GM12892 (cell line): ENCODE measurements around the gene STK36.

Experiments
- DNase-seq: peaks from one replicate; pipeline ENCODE4 v3.0.0; 2011; ENCODE audit not compliant: insufficient read length
- FAIRE-seq: peaks from 2 replicates; lab custom pipeline; 2011; peaks lifted over from hg19 to GRCh38; lab: Jason Lieb, UNC
- POLR2A ChIP-seq: IDR thresholded peaks from 2 replicates; pipeline ENCODE4 v1.6.1; 2011; ENCODE audit warnings: low read depth, low read length, control low read depth
- POLR2AphosphoS5 ChIP-seq: IDR thresholded peaks from 2 replicates; pipeline ENCODE4 v1.6.1; 2011; ENCODE audit warnings: low read depth, low read length, control low read depth
- TAF1 ChIP-seq: IDR thresholded peaks from 2 replicates; pipeline ENCODE4 v1.6.1; 2011; ENCODE audit warnings: low read depth, mild to moderate bottlenecking, control low read depth, low read length, borderline replicate concordance

The STK36 gene

GRCh38 chr2:218745160-218745558, 73.3 kb downstream of the STK36 start:
- DNase-seq (no peak), FAIRE-seq (peak; percentile 30)

DNA sequence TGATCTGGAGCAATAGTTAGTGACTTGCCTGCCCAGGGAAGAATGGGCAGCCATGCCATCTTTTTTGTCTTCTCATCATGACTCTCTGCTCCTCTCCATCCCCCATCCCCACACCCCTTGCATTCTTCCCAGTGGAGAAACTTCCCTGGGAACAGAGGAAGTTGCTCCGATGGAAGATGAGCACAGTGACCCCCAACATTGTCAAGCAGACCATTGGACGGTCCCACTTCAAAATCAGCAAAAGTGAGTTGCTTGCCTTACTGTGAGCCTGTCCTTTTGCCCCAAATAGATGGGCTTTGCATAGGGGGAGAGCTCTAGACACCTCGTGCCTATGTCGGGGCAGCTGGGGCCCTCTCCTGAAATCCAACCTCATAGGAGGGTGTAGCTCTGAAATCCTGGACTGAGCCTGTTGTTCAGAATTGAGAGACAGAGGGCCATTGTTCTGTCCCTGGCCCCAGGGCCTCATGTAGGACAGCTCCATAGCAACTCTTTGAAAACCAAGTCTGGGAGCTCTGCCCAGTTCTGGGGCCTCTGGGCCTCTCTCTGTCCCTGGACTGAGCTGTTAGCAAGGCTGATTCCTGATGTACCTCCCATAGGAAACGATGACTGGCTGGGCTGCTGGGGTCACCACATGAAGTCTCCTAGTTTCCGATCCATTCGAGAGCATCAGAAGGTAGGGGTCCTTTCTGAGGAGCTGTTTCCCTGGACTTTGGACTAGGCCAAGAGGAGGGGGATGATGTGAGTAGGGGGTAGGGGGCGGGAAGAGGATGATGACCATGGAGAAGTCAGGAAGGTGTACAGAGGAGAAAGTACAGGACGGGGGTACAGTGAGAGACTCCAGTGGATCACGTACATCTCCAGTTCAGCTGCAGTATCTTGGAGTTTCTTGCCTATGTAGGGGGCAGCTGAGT, 73.9 kb downstream of the STK36 start:
- TF ChIP-seq POLR2A: no peak
- no peak for TF ChIP-seq TAF1
- FAIRE-seq (no peak), DNase-seq (no peak)

More at GRCh38 chr2:218745160-218745558, 73.3 kb downstream of the STK36 start:
- TF ChIP-seq POLR2AphosphoS5 (no peak), TAF1 (no peak), POLR2A (no peak)

GRCh38 chr2:218746470-218746795, 74.5 kb downstream of the STK36 start:
- FAIRE-seq: no peak
- DNase-seq: no peak
- TF ChIP-seq POLR2A: no peak
- no peak for TF ChIP-seq TAF1
- TF ChIP-seq POLR2AphosphoS5: no peak

DNA sequence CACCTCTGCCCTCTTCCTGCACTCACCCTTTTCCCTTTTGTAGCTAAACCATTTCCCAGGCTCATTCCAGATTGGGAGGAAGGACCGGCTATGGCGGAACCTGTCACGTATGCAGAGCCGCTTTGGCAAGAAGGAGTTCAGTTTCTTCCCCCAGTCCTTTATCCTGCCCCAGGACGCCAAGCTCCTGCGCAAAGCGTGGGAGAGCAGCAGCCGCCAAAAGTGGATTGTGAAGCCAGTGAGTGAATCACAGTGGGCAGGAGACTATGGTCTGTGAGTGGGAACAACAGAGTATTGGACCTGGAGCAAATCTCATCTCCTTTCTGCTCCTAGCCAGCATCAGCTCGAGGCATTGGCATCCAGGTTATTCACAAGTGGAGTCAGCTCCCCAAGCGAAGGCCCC, 75.1 kb downstream of the STK36 start:
- FAIRE-seq: no peak
- DNase-seq: no peak
- TF ChIP-seq POLR2A: no peak
- TF ChIP-seq TAF1: no peak
- no peak for TF ChIP-seq POLR2AphosphoS5

DNA sequence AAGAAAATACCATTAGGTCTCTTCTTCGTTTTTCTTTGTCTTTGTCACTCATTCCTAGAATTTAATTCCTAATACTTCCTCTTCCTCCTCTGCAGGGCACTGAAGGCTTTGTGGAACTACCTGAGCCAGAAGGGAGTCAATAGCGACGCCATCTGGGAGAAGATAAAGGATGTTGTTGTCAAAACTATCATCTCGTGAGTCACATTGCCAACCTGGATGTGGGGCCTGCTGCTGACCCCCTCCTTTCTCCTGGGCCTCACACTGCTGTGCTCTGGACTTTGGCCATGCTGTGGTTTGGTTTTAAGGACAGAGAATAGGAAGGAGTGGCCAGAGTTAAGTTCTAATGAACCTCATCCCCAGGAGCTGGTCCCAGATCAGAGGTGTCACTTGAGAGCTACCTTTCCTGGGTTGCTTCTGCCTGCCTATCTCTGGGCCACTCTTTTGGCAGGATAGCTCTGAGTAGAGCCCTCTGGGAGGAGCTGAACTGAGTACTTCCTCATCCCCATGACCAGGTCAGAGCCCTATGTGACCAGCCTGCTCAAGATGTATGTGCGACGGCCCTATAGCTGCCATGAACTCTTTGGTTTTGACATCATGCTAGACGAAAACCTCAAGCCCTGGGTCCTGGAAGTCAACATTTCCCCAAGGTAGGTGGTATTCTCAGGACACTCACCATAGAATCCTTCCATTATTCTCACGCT, 77.0 kb downstream of the STK36 start:
- FAIRE-seq: no peak
- TF ChIP-seq POLR2A (no peak), TAF1 (no peak), POLR2AphosphoS5 (no peak)
- DNase-seq: no peak
